ENCODE measurements around the gene GPR153.

Gene GPR153

GRCh38 chr1:6197746-6198427 lies 63.0 kb downstream of the GPR153 start:
- peak overlapping the region; percentile 98 for H3K4me3 ChIP-seq (ENCODE audit: low read length)
- no peak for TF ChIP-seq CTCF (conservative IDR thresholded peaks at IDR 0.05; ENCODE audit: low read depth, low read length)
- DNase-seq (ENCODE audit: low read depth), result no peak

Measured in retinal pigment epithelial cell (primary cell).